ENCODE data around the gene GOSR2.

DNA sequence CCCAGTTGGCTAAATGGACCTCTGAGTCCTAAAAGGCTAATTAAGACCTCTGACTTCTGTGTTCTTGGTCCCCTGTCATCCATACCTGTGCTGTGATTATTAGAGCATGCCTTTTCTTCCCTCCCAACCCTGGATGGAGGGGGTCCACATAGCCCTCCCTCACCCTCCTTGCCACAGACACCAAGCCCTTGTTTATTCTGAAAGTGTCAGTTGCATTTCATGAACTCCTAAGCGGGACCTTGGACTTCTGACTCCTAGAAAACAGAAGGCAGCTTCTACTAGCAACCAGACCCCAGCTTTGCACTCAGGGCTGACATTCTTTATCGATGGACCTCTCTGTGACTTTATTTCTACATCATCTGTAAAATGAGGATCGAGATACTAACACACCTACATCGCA lies 33.4 kb upstream of the GOSR2 start:
- no peak for TF ChIP-seq EZH2 (IDR thresholded peaks at IDR 0.05; ENCODE audit: insufficient read depth, poor library complexity, severe bottlenecking)
- no peak for TF ChIP-seq EZH2phosphoT487 (IDR thresholded peaks at IDR 0.05; ENCODE audit: insufficient read depth, low read depth)

All from GM23248 (cell line).